GM18499 (cell line): ENCODE measurements around the gene WAS.
"Not testable (repeated sequence)": the region's sequence is repeated elsewhere in the genome, so short reads cannot be mapped to it uniquely, and the experiment has no call there.

ENCODE experiments used
- ATAC-seq: cut with Tn5 transposase; IDR thresholded peaks from one replicate; pipeline ENCODE4 v1.9.1; 2021; ENCODE audit warnings: moderate number of reproducible peaks; ENCODE audit not compliant: insufficient read depth, unreplicated experiment

Gene WAS

DNA sequence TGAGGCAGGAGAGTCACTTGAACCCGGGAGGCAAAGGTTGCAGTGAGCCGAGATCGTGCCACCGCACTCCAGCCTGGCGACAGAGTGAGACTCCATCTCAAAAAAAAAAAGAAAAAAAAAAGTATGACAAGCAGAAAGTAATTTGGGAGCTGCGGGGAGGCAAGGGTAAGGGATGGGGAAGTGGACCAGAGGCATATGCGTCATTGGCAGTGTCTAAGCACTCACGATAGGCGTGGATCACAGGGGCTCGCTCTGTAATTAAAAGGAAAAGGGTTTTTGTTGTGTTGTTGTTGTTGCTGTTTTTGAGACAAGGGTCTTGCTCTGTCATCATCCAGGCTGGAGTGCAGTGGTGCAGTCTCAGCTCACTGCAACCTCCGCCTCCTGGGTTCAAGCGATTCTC lies 804 bp upstream of the WAS start:
- not testable (repeated sequence) for ATAC-seq

DNA sequence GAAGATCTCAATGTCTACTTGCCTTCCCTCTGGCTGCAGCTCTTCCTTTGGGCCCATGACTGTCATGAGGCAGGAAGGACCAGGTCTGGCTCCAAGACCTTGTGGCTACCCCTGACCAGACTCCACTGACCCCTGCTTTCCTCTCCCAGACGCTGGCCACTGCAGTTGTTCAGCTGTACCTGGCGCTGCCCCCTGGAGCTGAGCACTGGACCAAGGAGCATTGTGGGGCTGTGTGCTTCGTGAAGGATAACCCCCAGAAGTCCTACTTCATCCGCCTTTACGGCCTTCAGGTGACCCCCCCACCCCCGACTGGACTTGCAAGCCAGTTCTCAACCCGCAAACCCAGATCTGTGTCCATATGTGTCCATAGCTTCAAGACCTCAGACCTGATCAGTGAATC lies 535 bp downstream of the WAS start:
- ATAC-seq: no peak

DNA sequence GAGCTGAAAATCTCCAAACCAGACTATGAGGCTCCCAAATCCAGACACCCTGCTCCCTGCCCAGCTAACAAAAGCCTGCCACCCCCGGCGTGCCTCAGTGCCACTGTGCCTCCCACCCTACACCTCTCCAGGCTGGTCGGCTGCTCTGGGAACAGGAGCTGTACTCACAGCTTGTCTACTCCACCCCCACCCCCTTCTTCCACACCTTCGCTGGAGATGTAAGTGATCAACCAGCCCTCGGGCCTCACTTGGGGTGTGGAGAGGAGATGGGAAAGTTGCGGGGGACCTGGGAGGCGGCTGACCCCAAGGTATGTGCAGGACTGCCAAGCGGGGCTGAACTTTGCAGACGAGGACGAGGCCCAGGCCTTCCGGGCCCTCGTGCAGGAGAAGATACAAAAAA lies 1.8 kb downstream of the WAS start:
- no peak for ATAC-seq

DNA sequence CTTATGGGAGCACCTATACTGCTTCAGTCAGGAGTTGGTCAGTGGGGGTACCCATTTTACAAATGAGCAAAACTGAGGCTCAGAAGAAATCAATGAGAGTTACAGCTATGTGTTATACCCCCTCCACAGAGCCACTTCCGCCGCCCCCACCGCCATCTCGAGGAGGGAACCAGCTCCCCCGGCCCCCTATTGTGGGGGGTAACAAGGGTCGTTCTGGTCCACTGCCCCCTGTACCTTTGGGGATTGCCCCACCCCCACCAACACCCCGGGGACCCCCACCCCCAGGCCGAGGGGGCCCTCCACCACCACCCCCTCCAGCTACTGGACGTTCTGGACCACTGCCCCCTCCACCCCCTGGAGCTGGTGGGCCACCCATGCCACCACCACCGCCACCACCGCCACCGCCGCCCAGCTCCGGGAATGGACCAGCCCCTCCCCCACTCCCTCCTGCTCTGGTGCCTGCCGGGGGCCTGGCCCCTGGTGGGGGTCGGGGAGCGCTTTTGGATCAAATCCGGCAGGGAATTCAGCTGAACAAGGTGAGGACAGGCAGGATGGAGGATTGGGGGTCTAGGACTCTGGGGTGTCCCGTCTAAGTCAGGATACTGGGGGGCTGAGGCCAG lies 5.0 kb downstream of the WAS start:
- no peak for ATAC-seq

DNA sequence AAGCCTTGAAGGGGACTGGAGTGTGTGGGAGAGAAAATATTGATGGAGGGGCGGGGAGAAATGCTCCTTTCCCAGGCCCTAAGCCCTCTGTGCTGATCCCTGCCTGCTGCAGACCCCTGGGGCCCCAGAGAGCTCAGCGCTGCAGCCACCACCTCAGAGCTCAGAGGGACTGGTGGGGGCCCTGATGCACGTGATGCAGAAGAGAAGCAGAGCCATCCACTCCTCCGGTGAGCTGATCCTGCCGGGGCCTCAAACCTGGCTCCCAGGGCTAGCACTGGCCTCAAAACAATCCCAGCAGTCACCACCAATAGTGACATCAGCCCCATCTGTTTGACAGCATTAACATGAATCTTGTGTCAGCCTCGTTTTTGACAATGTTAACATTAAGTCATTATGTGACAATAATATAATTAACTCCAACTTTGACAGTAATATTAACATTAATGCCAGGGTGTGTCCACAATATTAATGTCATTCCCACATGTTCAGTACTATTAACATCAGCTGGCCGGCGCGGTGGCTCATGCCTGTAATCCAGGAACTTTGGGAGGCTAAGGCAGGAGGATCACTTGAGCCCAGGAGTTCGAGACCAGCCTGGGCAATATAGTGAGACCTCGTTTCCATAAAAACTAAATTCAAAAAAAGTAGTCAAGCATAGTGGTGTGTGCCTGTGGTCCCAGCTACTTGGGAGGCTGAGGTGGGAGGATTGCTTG lies 5.8 kb downstream of the WAS start:
- ATAC-seq: no peak

DNA sequence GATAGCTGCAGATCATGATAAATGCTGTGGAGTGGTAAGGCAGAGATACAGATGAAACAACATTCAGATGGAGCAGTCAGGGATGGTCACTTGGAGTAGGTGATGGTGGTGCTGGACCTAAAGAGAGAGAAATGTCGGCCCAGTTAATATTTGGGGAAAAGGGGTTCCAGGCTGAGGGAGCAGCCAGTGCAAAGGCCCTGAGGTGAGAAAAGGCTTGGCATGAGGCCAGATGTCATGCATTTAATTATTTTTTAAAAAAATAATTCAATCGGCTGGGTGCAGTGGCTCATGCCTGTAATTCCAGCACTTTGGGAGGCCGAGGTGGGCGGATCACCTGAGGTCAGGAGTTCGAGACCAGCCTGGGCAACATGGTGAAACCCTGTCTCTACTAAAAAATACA lies 8.1 kb downstream of the WAS start:
- not testable (repeated sequence) for ATAC-seq

DNA sequence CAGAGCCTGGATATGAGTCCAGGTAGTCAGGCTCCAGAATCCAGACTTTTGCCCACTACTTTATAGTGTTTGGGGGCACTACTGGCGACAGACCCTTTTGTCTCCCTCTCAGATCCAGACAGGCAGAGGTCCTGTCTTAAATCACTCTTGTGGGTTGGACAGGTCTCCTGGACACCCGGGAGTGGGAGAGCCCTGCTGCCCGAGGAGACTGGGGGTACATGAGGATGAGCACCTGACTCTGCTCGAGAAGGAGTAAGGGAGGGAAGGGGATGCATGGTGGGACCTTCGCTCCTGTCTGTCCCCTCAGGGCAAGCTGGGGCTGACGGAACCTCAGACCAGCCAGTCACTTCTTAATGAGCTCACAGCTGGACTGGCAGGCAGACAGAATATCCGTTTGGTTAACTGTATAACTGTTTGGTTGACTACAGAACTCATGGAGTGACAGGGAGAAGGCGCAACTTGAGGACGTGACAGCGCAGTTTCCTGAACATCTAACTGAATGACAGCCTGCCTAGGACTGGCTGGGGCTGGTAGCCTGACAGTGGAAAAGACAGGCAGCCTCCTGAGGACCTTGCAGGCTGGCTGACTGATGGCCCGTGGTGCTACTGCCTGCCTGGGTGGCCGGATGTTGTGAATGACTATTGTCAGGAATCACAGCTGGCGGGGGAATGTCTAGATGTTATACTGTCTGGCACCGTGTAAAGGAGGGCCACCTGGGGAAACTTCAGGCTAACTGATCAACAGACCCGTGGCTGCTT lies 11.4 kb downstream of the WAS start:
- ATAC-seq: no peak

DNA sequence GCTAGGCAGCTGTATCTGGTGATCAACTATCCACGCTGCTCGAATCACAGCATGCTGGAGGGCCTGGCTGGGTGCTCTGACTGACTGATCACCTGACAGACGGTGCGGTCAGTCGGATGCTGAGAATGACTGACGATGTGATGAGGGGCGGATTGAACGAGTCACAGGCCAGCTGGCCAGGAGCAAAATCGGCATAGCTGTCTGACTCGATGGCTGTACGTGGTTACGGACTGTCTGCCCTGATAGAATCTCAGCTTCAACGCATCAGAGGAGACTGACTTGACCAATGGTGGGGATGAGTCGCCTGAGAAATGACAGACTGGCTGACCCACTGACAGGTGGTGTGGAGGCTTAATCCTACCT lies 11.9 kb downstream of the WAS start:
- no peak for ATAC-seq

DNA sequence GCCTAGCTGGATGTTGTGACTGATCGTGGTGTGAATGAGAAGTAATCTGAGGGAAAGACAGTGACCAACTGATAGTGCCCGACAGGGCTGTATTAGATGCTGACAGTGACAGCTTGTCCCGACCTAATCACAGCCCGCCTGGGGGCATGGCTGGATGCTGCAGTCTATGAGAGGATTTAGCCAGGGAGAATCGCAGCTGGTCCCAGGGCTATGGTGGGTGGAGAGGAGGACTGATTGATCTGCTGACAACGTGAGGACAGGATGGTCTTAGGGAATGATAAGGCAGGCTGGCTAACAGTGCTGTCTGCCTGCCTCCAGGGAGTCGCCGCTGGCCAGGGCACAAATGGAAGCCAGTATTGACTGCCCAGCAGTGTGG lies 12.3 kb downstream of the WAS start:
- ATAC-seq: no peak

DNA sequence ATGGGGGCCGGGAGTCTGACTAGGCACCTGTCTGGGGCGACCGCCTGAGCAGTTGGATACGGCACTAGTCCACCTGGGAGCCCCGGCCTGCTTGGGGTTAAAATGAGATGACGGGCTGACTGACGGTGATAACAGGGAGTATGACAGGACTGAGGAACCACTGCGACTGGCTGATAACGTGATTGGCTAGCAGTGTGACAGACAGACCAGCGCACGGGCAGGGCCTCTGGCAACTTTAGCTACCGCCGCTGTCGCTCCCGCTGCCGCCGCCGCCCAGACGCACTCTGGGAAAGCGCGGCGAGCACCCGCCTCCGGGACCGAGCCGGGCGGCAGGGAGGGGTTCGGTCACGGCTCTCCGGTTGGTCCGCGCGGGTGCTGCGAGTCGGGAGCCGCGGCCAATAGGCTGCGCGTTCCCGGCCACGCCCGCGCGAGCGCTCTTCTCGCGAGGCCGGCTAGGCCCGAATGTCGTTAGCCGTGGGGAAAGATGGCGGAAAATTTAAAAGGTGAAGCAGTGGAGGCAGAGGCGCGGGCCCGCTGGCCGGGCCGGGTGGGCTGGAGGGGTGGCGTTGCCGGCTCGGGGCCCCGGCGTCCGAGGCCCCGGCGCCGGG lies 12.8 kb downstream of the WAS start, which contains the start of gene SUV39H1:
Gene SUV39H1 (plus strand): TSS at position 434 of the 608 bp plus-strand sequence. CDS start 51 bp downstream, at position 485.
- peak; percentile 55 for ATAC-seq

DNA sequence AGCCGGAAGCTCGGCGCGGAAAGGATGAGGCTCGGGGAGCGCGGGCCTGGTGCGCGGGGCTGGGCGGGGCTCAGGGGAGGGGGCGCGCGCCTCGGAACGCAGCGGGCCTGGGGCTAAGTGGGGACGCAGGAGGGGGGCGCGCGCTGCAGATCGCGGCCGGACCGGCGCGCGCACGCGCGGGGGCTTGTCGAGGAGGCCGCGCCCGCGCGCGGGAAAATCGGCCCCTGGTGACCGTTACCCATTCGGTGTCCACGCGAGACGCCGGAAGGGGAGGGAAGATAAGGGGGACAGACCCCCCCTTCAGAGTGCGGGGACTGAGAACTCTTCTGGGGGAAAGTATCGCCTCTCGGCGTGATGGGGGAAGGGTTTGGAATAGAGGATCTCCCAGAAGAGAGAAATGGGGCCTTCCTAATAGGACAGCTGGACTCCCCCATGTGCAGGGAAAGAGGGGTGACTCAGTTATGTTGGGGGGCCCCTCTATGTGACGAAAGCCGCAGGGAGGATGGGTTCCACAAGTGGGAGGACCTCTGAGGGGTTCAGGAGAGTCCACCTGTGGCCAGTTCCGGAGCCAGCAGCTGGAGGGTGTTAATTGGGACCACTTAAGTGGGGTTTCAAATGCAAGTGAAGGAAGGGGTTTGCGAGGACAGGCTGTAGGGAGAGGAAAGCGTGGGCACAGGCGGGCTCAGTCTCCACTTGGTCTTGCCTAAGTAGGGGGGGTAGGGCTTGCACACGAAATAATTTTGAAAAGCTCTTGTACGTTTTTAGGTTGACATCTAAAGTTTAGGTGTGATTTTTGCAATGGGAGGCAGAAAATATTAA lies 13.5 kb downstream of the WAS start:
- no peak for ATAC-seq

DNA sequence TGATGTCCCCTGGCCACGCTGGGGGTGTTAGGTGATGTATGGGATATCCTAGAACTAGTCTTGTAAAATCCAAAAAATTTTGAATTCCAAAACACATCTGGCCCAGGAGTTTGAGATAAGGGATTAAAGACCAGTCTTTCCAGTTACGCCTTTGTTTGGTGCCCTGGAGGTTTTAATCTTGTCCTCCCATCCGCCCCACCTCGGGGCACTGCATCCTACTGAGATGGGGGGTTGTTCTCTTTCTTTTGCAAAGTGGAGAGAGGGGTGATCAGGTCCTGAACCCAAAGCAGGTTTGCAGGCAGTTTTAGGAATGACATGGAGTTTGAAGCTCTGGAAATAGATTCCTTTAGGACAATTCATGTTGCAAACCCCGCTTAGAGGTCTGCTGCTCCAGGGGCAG lies 14.7 kb downstream of the WAS start:
- ATAC-seq: no peak

DNA sequence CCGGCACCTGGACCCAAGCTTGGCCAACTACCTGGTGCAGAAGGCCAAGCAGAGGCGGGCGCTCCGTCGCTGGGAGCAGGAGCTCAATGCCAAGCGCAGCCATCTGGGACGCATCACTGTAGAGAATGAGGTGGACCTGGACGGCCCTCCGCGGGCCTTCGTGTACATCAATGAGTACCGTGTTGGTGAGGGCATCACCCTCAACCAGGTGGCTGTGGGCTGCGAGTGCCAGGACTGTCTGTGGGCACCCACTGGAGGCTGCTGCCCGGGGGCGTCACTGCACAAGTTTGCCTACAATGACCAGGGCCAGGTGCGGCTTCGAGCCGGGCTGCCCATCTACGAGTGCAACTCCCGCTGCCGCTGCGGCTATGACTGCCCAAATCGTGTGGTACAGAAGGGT lies 16.6 kb downstream of the WAS start:
- ATAC-seq: no peak

DNA sequence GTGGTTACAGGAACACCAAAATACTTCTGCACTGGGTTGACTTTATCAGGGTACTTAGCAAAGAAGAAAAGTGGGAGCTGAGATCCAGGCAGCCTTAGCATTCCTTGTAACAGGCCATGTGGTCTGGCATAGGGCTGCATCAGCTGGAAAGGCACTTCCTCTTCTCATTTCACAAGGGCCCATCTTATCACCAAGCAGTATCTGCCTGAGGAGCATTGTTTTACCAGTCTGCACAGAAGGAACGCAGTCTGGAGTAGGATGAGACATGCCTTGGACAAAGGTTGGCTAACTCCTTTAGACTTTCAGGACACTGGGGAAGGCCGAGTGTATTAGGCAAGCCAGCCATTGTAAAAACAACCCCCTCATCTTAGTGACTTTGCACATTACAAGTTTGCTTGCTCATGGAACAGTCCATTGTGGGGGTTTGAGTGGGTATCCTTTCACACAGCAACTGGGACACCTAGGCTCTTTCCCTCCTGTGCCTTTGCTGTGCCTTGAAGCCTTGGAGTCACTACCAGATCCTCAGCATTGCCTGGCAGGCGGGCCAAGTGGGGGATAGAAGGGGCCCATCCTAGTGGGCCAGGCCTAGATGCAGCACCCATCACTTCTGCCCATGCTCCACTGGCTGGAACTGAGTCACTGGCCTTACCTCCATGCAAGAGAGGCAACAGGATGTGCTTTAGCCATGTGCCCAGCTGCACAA lies 17.5 kb downstream of the WAS start:
- no peak for ATAC-seq

DNA sequence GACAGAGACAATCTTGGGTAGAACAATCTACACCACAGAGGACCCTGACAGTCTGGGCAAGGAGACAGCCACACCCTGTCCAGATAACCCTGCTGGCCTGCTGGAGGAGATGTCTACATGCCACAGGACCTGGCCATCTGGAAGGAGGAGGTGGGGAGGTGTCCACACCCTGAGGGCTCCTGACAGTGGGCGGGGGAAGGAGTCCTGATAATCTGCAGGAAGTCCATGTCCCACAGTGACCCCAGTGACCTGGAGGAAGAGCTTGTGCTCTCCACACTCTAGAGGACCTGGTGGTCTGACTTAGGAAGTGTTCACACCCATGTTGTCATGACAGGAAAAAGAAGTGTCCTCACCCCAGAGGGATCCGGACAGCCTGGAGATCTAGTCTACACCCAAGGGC lies 18.4 kb downstream of the WAS start:
- no peak for ATAC-seq

DNA sequence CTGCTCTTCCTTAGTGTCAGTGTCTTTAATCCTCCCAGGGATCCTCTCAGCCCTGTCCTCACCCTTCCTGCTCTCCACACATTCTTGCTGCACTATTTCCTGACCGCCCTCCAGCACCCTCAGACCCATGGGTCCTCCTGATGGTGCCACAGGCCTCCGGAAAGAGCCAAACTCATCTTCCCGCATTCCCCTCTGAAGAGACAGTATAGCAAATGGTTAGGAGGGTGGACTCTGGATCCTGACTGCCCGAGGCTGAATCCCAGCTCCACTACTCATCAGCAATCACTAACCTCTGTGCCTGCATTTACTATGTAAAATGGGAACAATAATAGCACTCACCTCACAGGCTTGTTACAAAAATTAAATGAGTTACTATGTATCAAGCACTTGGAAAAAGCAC lies 19.1 kb downstream of the WAS start:
- no peak for ATAC-seq

DNA sequence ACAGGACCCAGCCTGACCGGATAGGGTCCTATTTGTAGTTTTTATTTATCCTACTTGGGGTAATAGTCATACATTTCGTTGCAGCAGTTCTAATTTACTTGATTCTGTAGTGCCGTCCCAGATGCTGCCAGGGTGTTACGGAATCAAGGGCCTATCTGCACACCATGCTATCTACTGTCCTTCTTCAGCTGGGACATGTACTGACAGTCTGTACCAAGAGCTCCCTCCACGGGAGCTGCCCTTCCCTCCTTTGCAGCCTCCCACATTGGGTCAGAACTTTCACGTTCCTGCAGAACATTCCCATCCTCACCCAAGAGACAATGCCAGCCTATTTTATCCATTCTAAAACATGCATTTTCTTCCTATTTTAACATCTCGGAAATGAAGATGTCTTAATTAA lies 19.6 kb downstream of the WAS start:
- ATAC-seq: no peak

DNA sequence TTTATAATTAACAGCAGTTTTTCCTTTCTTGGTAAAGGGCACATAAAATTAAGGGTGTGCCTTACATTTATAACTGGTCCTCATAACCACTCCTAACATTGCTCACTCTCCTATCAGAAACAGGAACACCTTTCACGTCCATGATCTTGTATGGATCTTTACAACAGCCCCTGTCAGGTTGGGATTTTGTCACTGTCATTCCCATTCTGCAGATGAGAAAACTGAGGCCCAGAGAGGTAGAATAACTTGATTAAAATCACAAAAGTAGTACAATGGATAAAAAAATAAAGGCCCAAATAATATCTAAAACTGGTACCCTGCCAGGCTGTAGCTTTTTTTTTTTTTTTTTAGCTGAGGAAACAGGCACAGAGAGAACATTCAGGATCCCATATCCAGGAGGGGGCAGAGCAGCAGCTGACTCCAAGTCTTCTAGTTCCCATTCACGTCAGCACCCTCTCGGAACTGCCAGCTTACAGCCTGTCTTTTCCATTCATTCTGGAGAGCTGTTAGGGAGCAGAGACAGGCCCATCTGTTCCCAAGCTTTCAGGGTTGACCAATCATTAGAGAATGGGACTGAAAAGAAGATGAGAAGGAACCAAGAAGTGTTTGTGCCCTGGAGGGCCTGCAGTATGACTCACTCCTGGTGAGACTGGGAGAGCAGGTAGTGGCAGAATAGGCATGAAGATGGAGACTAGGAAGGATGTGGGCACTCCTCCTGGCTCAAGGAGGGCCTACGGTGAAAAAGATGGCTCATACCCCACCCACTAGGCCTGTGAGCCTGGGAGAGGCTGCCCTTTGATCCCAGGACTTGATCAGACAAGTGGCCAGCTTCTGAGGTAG lies 20.3 kb downstream of the WAS start:
- ATAC-seq: no peak

DNA sequence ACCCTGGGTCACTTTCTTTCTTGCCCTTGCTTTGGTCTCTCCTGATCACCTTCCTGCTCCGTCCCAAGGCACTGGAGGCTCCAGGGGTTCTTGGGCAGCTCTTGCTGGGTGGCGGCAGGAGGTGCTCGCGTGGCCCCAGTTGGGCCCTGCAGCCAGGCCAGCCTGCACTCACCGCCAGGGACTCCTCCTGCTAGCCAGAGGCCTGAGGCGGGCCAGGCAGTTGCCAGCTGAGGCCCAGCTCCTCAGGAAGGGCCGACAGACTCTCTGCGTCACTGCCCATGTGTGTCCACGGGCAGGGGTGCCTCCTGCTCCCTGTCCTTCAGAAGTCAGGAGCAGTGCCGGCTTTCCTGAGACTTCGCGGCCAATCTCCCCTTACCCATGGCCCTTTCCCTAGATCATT lies 22.3 kb downstream of the WAS start:
- ATAC-seq: no peak
